Ishikawa (cell line): ENCODE results near the gene SORBS2.

Experiments used
- EP300 ChIP-seq: IDR thresholded peaks from 2 replicates; pipeline ENCODE4 v1.6.1; 2012; ENCODE audit warnings: borderline replicate concordance
- FOXM1 ChIP-seq: IDR thresholded peaks from 2 replicates; pipeline ENCODE4 v1.6.1; 2012; ENCODE audit warnings: low read depth, borderline replicate concordance
- MAX ChIP-seq: IDR thresholded peaks from 2 replicates; pipeline ENCODE4 v1.6.1; 2012
- NFIC ChIP-seq: IDR thresholded peaks from 2 replicates; pipeline ENCODE4 v1.6.1; 2012
- RAD21 ChIP-seq: IDR thresholded peaks from 2 replicates; pipeline ENCODE4 v1.6.1; 2012; ENCODE audit warnings: low read depth
- REST ChIP-seq: IDR thresholded peaks from 2 replicates; pipeline ENCODE4 v1.6.1; 2012; ENCODE audit warnings: low read depth, mild to moderate bottlenecking
- TAF1 ChIP-seq: IDR thresholded peaks from 2 replicates; pipeline ENCODE4 v1.6.1; 2012; ENCODE audit warnings: low read depth, mild to moderate bottlenecking
- TF ChIP-seq, protein P1 (sequence below): IDR thresholded peaks from 2 replicates; pipeline ENCODE4 v1.6.1; 2012

DNA sequence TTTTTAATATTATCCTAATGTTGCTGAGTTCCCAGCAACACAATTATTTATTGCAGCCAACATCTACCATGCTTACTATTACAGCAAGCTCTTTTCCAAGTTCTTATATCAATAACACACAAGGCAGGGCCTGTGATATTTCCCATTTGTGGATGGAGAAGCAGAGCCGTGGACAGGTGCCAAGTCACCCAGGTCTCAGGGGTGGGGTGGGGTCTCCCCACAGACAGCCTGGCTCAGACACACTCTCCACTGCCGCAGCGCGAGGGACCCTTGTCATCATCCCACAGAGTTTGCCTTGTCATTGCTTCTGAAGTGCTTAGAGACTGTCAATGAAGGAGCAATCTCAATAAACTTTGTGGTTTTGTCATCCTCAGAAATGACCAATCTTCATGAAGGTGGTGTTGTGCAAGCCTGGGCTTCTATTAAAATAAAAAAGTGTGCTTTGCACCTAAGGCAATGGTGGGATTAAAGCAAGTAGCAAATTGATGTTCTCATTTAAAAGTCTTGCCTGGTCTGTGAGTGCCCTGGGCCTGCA, 76.1 kb downstream of the SORBS2 start:
- TF ChIP-seq EP300 (no peak), MAX (no peak), REST (no peak), TAF1 (no peak), FOXM1 (no peak), NFIC (no peak), RAD21 (no peak)
- TF ChIP-seq, protein P1, sequence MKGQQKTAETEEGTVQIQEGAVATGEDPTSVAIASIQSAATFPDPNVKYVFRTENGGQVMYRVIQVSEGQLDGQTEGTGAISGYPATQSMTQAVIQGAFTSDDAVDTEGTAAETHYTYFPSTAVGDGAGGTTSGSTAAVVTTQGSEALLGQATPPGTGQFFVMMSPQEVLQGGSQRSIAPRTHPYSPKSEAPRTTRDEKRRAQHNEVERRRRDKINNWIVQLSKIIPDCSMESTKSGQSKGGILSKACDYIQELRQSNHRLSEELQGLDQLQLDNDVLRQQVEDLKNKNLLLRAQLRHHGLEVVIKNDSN, result no peak
